Measurements from ENCODE around the gene PVALEF. TPM values are rescaled to one million over a fixed set of nuclear protein-coding genes. Genes with fewer than 3 reads are reported as not detected.

The PVALEF gene
- total RNA-seq (2014; rRNA removed; shearing (Covaris generic)): not detected in 2 replicates

DNA sequence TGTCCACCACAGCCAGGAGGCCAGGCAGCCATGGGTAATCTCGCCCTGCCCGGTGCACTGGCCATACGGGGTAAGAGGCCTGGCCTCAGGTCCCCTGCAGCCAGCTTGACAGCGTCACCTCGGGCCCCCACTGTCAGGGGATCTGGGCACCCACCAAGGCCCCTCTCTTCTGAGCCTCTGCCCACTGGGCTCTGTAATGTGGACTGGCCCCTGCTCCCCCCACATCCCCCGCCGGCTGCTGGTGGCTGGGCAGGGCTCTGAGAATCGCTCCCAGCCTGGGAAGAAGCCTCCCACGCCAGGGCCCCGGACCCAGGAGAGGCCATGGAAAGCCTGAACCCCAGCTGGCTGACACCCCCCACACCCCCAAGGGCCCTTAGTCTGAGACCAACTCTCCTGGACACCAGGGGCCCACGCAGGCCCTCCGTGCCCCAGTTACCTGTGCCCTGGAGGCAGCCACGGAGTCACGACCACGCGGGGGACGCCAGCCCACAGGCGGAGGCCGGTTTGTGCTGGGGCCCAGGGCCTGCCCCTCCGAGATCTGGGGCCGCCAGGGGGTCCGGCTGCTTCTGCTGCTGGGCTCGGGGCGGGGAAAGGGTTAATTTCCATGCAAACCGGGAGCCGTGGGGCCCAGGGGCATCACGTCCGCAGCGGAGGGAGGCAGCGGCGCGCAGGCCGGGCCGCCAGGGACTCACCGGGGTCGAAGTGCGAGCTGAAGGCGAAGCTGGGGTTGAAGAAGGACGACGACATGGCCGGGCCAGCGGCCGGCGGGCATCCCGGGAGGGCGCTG is at the start of gene PVALEF:
TSS of gene PVALEF (plus strand) at position 262 of the 787 bp plus-strand sequence. CDS start 15,720 bp downstream, outside the sequence.
- DNase-seq (ENCODE audit: low read depth): no peak

DNA sequence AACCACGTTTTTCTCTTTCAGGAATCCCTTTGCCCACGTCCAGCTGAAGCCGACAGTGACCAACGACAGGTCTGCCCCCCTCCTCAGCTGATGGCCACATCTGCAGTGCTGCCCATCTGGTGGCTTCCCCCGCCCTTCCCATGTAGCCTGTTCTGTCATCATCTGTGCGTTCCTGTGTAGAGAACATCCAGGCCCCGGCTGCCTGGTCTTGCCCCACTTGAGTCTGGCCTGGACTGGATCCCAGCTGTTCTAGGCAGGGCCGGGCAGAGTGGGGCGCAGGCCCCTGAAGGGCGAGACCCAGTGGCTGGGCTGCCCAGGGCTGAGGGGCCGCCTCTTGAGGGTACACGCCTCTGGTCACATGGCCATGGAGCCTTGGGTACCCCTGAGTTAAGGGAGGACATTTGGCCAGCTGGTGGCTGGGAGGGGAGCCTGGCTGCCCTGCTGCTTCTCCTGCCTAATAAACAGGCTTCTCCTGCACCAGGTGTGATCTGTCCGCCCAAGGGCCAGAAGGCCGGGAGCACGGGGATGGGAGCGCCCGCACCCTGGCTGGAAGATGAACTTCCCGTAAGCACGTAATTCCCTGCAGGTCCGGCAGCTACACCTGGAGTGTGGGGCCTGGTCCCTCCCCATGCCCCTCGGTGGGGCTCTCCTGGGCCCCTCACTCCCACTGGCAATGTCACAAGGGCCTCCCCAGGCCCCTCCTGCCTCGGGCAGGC is 49.4 kb upstream of the PVALEF start:
- no peak for DNase-seq (ENCODE audit: low read depth)

DNA sequence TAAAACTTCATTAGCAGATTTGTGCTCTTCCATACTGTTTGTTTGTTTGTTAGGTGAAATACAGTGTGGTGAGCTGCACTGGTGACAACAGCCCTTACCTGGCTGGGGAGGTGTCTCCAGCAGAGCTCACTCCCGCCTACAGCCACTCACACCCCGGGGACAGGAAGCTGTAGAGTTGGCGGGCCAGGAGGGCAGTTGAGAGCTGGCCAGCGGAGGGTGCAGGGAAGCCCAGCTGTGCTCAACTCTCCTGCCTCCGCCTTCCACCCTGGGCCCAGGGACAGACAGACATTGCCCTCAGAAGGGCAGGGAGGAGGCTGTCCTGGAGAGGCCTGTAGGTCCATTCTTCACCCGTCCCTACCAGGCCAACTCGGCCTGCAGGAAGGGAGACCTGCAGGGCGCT is 48.6 kb upstream of the PVALEF start:
- DNase-seq (ENCODE audit: low read depth): no peak

DNA sequence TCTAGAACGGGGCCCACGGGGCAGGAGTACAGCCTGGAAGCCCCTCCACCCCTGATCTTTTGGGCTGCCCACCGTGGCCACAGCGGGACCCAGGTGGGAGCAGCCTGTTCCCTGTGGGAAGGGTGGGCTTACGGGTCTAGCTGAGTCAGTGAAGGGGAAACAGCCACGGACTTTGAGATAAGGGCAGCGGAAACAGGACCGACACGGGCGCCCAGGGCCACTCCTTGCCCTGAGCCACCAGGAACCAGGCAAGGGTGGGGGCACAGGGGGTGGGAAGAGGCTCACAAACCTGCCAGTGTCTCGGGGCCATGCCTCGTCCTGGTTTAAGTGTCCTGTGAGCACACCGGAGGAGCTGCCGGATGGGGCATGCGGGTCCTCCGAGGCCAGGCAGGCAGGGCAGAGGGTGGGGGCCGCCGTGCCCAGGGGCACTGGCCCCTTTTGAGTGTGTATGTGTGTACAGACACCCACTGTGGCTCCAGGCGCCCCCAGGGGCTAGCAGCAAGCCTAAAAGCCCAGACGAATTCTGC is 47.6 kb upstream of the PVALEF start:
- DNase-seq (ENCODE audit: low read depth): no peak

DNA sequence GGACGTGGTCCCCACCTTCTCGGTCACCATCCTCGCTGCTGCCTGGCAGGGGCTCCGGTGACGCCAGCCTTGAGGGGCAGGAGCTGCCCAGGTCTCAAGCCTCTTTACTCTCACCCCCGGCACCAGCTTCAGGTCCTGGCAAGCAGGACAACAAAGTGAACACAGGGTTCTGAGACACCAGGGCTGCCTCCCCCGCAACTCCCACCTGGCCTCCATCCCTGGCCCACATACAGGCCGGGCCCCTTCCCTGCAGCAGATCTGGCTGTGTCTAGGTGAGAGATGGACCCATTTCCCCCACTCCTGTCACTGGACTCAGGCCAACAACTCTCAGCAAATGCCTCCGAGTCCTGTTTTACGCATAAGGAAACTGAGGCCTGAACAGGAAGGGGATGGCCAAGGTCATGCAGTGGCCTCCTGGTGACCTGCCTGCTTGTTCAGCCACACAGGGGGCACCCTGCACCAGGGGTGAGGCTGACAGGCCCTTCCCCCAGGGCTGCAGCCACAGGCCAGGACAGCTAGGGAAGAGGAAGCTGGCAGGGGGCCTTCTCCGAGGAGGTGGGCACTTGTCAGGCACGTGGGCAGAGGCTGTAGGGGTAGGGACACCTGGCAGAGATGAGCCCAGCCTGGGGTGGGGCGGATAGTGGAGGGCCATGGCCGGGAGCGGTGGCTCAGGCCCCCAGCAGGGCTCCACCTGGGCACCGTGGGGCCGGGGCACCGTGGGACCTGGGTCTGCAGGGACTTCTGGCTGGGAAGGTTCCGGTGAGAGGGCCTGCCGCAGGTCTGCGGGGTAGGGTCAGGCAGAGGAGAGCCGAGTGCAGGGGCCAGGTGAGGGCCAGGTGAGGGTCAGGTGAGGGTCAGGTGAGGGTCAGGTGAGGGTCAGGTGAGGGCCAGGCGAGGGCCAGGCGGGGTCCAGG is 46.7 kb upstream of the PVALEF start:
- DNase-seq (ENCODE audit: low read depth): no peak

DNA sequence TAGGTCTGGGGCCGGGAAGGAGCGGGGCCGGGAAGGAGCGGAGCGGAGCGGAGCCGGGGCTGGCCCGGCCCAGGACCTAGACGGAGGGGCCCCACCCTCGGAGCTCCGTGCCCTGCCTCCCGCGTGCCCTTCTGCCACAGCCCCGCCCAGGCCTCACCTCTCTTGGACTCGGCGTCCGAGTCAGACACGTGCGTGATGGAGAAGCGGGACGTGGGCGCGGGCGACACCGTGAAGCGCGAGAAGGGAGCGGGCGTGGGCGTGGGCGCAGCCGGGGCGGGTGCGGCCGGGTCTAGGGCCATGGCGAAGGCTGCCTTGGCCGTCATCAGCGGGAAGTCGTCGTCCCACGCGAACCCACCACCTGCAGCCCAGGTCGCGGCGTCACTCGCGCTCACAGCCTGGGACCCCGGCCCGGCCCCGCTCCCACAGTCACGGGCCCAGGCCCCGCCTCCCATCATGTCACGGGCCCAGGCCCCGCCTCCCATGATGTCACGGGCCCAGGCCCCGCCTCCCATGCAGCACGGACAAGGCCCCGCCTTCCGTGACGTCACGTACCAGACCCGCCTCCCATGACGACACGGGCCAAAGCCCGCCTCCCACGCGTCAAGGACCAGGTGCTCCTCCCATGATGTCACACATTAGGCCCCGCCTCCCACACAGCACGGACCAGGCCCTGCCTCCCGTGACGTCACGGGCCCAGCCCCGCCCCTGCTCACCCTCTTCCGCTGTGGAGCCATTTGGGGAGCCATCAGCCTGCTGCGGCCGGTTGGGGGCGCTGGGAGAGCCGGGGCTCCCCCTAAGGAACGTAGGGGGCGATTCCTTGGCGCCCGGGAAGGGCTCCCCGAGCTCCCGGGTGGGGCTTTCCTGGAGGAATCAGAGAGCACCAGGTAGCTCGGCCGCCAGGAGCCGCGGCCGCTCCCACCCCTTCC is 45.8 kb upstream of the PVALEF start:
- peak; percentile 60 for DNase-seq (ENCODE audit: low read depth)

DNA sequence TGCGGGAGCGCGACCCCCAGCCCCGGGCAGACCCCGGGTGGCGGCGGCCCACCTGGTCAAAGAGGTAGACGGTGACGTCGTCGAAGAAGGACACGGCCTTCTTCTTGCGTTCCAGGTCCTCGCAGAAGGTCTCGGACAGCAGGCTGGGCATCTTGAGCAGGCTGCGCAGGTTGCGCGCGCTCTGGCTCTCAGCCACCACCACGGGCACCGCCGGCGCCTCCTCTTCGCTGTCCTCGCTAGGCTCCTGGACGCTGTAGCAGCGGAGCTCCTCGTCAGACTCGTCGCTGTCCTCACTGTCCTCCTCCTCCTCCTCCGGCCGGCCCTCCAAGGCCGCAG is 45.2 kb upstream of the PVALEF start:
- no peak for DNase-seq (ENCODE audit: low read depth)

DNA sequence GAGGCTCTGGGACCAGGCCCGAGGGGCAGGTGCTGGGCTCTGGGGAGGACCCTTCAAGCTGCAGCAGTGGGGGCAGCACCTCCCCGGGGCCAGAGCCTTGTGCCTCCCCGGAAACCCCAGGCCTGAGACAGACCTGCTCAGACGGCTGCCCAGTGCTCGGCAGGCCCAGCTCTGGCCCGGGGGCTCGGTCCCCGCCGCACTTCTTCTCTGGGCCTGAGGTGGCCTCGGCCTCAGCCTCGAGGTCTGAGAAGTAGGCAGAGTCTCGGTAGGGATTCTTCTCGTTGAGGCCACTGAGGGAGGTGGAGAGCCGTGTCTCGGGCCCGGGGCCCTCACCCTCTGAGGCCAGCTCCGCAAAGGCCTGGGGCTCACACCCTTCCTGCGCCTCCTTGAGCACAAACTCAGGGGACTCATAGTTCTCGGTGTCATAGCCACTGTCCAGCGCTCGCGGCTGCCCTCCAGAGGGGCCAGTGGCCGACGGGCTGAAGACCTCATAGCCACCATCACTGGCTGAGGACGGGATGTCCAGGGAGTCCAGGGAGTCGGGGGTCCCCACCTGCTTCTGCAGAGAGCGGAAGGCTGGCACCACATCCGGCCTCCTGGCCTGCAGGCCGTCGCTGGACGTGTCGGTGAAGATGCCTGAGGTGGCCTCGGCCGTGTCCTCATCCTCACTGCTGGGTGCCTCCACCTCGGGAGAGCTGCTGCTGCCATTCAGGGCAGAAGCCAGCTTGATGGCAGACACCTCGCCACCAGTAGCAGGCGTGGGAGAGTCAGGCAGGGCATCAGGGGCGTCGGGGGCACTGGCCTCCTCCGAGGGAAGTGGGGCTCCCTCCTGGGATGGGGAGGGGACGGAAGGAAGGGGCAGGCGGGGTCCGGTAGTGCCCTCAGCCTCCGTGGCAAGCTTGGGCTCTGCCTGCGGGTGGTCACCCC is 44.3 kb upstream of the PVALEF start:
- DNase-seq (ENCODE audit: low read depth): no peak

- no peak for DNase-seq (ENCODE audit: low read depth)
These were observed 43.2 kb upstream of the PVALEF start for GRCh38 chr17:81121841-81122733.

- no peak for DNase-seq (ENCODE audit: low read depth)
These were observed 42.0 kb upstream of the PVALEF start for GRCh38 chr17:81123052-81124048.

DNA sequence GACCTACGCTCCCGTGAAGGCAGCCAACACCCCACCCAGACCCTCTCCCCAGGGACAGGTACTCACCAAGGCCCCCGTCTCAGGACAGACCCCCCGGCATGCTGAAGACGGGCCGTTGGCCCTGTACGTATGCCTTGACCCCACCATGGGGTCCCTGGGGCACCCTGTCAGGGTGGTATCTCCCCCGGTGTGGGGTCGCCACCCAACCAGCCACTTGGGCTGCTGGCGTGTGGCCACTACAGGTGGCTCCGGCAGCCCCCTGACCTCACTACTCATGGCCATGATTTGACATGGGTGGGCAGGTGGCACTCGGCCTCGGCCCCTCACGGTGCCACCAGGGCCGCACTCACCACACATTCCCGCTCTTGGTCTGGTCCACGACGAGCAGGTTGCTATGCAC is 40.9 kb upstream of the PVALEF start:
- DNase-seq (ENCODE audit: low read depth): no peak

DNA sequence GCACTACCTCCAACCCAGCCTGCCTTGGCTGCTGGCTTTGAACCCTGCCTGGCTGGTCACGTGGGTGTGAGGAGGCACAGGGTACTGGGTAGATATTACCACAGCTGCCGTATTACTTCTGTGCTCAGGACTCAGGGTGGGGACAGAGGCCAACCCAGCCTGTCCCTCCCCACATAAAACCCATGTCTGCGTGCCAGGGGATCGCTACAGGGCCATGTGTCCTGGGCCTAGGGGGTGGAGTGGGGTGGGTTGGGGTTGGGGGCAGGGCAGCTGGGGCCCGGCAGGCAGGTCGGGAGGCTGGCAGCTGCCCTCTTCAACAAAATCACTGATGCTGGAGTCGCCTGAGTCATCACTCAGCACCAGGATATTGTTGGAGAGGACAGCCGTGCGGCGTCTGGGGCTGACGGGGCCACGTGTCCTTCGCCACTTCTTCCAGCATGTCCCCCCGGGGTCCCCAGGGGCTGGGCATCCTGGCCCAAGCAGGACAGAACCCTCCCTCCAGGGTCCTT is 39.7 kb upstream of the PVALEF start:
- peak; percentile 45 for DNase-seq (ENCODE audit: low read depth)

- no peak for DNase-seq (ENCODE audit: low read depth)
These were observed 38.8 kb upstream of the PVALEF start for GRCh38 chr17:81126281-81127132.

- no peak for DNase-seq (ENCODE audit: low read depth)
These were observed 38.2 kb upstream of the PVALEF start for GRCh38 chr17:81127133-81127455.

- no peak for DNase-seq (ENCODE audit: low read depth)
These were observed 37.7 kb upstream of the PVALEF start for GRCh38 chr17:81127526-81128177.

- DNase-seq (ENCODE audit: low read depth): no peak
These were observed 37.0 kb upstream of the PVALEF start for GRCh38 chr17:81128338-81128737.
